ENCODE results near the gene SMYD3. TPM values are rescaled to one million over a fixed set of nuclear protein-coding genes. Genes with fewer than 3 reads are reported as not detected.

SMYD3 gene
- total and polyA plus RNA-seq, 10 of the 15 experiments (the other 5 are each of a cell fraction or from before 2014, with no cell fraction given), result 18.3 to 54.0 (median 24.8) TPM

DNA sequence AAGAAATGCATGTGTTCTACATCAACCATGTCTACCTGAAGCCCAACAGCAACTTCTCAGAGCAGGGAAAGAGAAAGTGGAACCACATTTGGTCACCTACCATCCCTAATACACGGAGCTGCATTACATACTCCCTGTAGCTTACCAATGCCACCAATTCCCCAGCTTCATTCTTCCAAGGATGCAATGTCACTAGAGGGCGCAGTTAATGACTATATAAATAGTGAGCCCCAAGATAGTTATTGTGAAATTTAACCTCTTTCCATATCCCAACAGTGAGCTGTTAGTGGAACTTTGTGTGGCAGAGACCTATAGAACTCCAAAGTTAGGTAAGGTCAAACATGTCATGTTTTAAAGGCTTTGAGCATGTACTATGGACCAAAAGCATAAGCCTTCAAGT is 618.3 kb downstream of the SMYD3 start:
- in situ Hi-C loops (cut with MboI) (no loop called here), intact Hi-C loops (cut with micrococcal nuclease; ENCODE audit: unreplicated experiment) (loop anchor here (1.0 to 10.0 kb wide), 2 partner anchors 114 to 566 kb away; no protein-coding TSS in a partner anchor)
- BruUV-seq (replicated peaks), result no TSS peak
- RAD21 ChIA-PET (ENCODE audit: unreplicated experiment), result interaction anchor here (0.6 to 1.8 kb wide), 22 partner anchors 9 to 857 kb away, joined by 3 to 17 read pairs (median 4); no protein-coding TSS in a partner anchor
- POLR2A ChIA-PET, result interaction anchor here (0.7 kb wide), 1 partner anchor 55 kb away, joined by 3 read pairs; no protein-coding TSS in a partner anchor
- ATAC-seq, result peak; percentile 76
- peak; percentile 74 for TF ChIP-seq SMC3 (IDR thresholded peaks at IDR 0.05; ENCODE audit: borderline replicate concordance, low read length)
- TF ChIP-seq, protein P1, sequence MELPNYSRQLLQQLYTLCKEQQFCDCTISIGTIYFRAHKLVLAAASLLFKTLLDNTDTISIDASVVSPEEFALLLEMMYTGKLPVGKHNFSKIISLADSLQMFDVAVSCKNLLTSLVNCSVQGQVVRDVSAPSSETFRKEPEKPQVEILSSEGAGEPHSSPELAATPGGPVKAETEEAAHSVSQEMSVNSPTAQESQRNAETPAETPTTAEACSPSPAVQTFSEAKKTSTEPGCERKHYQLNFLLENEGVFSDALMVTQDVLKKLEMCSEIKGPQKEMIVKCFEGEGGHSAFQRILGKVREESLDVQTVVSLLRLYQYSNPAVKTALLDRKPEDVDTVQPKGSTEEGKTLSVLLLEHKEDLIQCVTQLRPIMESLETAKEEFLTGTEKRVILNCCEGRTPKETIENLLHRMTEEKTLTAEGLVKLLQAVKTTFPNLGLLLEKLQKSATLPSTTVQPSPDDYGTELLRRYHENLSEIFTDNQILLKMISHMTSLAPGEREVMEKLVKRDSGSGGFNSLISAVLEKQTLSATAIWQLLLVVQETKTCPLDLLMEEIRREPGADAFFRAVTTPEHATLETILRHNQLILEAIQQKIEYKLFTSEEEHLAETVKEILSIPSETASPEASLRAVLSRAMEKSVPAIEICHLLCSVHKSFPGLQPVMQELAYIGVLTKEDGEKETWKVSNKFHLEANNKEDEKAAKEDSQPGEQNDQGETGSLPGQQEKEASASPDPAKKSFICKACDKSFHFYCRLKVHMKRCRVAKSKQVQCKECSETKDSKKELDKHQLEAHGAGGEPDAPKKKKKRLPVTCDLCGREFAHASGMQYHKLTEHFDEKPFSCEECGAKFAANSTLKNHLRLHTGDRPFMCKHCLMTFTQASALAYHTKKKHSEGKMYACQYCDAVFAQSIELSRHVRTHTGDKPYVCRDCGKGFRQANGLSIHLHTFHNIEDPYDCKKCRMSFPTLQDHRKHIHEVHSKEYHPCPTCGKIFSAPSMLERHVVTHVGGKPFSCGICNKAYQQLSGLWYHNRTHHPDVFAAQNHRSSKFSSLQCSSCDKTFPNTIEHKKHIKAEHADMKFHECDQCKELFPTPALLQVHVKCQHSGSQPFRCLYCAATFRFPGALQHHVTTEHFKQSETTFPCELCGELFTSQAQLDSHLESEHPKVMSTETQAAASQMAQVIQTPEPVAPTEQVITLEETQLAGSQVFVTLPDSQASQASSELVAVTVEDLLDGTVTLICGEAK (IDR thresholded peaks at IDR 0.05; ENCODE audit: borderline replicate concordance), result no peak
- TF ChIP-seq, protein P2, sequence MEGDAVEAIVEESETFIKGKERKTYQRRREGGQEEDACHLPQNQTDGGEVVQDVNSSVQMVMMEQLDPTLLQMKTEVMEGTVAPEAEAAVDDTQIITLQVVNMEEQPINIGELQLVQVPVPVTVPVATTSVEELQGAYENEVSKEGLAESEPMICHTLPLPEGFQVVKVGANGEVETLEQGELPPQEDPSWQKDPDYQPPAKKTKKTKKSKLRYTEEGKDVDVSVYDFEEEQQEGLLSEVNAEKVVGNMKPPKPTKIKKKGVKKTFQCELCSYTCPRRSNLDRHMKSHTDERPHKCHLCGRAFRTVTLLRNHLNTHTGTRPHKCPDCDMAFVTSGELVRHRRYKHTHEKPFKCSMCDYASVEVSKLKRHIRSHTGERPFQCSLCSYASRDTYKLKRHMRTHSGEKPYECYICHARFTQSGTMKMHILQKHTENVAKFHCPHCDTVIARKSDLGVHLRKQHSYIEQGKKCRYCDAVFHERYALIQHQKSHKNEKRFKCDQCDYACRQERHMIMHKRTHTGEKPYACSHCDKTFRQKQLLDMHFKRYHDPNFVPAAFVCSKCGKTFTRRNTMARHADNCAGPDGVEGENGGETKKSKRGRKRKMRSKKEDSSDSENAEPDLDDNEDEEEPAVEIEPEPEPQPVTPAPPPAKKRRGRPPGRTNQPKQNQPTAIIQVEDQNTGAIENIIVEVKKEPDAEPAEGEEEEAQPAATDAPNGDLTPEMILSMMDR (IDR thresholded peaks at IDR 0.05 in 2 of 3, conservative IDR thresholded peaks at IDR 0.05 in 1 of 3; ENCODE audit: control insufficient read depth in 2 of 3, extremely low read depth in 1 of 3, insufficient read depth in 1 of 3, low read depth in 3 of 3, low read length in 3 of 3), result peak; percentile 45 to 53 (median 51); a peak in 5 of 6 replicates
- peak; percentile 47 for TF ChIP-seq RAD21 (IDR thresholded peaks at IDR 0.05; ENCODE audit: insufficient read depth, low read depth, low read length)
- Histone ChIP-seq H2AFZ (ENCODE audit: control insufficient read depth, low read depth, low read length) (no peak overlapping the region), H3K4me2 (ENCODE audit: control insufficient read depth, insufficient read depth) (no peak overlapping the region), H3K9me3 (replicated peaks; ENCODE audit: control insufficient read depth, insufficient read depth, low read length) (peaks cover 1% of the 10 kb centered on the region; the same call in 1 of the 3 replicates), H3K27me3 (replicated peaks in 1 of 2; ENCODE audit: control insufficient read depth in 2 of 2, insufficient read depth in 2 of 2, low read length in 1 of 2) (no peaks in the 10 kb centered on the region), H3K4me3 (no peak overlapping the region), H3K79me2 (ENCODE audit: control insufficient read depth, insufficient read depth, low read length) (no peaks in the 10 kb centered on the region), H3K9ac (ENCODE audit: control insufficient read depth, insufficient read depth, low read length) (no peak overlapping the region), H3K36me3 (ENCODE audit: control insufficient read depth in 2 of 2, insufficient read depth in 2 of 2, low read length in 1 of 2) (no peaks in the 10 kb centered on the region), H4K20me1 (ENCODE audit: control insufficient read depth, insufficient read depth) (no peaks in the 10 kb centered on the region), H3K27ac (ENCODE audit: control insufficient read depth, insufficient read depth) (no peak overlapping the region), H3K4me1 (ENCODE audit: control insufficient read depth, insufficient read depth, low read length) (no peaks in the 10 kb centered on the region)
- WGBS (ENCODE audit: insufficient coverage, insufficient replicate concordance, low lambda C conversion rate, missing lambda C conversion rate), result 28% methylated on average over 2 of the region's 2 CpGs
- peak; percentile 20 for DNase-seq (ENCODE audit: low read depth, low spot score)
- SMC1A ChIA-PET (ENCODE audit: uncharacterized antibody, unreplicated experiment), result interaction anchor here (0.6 to 2.4 kb wide), 35 partner anchors 11 to 952 kb away, joined by 3 to 30 read pairs (median 4); no protein-coding TSS in a partner anchor
- CTCF ChIA-PET, result interaction anchor here (0.6 to 4.2 kb wide), 43 partner anchors 9 to 736 kb away, joined by 3 to 48 read pairs (median 4); no protein-coding TSS in a partner anchor
- peak; percentile 68 for FAIRE-seq
